CD4-positive, alpha-beta T cell treated with Interleukin-6 at 100 ng/mL for 8 hours (primary cell): ENCODE results near the gene ZSCAN30.
"Not testable (repeated sequence)": the region's sequence is repeated elsewhere in the genome, so short reads cannot be mapped to it uniquely, and the experiment has no call there.

Experiments used
- DNase-seq: peaks from one replicate; pipeline ENCODE4 v3.0.0-alpha.2; 2020; ENCODE audit warnings: mixed read lengths, low spot score

Gene ZSCAN30

DNA sequence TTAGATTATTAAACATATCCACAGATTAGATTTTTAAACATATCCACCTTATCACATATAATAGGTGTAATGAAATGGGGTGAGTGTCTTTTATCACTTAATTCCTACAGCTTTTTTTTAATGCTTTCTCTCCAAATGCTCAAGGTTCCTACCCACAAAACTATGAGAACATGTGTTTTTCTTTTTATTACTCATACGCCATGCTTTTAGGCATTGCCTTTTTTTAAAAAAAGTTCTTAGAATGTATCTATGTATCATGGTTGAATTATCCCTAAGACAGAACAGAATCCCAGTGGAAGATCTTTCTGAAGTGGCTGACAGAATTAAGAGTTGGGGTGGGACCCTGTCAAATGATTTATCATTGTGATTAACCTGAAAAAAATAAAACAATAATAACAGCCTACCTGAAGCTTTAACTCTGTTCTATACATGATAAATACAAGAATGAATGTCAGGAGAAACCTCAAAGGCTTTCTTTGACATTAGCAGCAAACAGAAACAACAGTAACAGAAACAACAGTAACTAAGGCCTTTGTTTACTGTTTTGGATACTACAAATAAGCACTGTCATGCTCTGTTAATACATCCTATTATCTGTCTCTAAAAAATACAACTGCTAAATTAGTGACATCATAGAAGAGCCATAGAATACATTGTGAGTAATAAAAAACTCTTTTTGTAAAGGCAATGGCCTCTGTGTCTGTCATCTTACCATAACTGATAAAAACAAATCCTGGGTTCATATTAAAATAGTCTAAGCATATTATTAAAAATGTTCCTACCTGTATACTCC, 53.3 kb downstream of the ZSCAN30 start:
- DNase-seq: no peak

DNA sequence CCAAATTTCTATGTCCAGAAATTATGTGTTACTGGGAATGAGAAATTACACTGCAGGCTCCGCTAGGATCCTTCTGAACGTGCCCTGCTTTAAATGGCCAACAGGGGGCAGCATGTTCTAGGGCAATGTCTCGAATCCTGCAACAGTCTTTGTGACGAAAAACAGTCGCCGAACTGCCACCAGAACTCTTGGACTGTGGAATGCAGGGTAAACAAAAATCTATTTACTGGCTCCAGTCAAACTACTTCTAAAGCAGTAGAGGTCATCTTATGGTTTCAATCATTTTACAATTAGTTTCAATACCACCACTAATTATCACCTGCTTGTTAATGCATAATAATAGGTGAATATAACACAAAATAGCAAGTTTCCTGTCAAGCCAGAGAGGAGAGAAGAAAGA, 59.0 kb downstream of the ZSCAN30 start:
- peak; percentile 78 for DNase-seq

GRCh38 chr18:35227254-35227653, 62.8 kb downstream of the ZSCAN30 start:
- DNase-seq: no peak

GRCh38 chr18:35223797-35224196, 66.2 kb downstream of the ZSCAN30 start:
- DNase-seq: no peak

GRCh38 chr18:35220424-35220823, 69.6 kb downstream of the ZSCAN30 start:
- DNase-seq: no peak

GRCh38 chr18:35219331-35219730, 70.7 kb downstream of the ZSCAN30 start:
- not testable (repeated sequence) for DNase-seq

DNA sequence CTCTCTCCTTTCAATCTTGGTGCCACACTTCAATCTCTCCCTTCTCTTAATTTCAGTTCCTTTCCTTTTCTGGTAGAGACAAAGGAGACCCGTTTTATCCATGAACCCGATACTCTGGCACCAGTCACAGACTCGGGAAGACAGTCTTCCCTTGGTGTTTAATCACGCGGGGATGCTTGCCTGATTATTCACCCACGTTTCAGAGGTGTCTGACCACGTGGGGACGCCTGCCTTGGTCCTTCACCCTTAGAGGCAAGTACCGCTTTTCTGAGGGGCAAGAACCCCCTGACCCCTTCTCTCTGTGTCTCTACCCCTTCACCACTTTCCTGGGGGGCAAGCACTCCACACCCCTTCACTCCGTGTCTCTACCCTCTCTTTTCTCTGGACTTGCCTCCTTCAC, 73.4 kb downstream of the ZSCAN30 start:
- not testable (repeated sequence) for DNase-seq

- DNase-seq: no peak
Measured at GRCh38 chr18:35215026-35215425, 75.0 kb downstream of the ZSCAN30 start.

DNA sequence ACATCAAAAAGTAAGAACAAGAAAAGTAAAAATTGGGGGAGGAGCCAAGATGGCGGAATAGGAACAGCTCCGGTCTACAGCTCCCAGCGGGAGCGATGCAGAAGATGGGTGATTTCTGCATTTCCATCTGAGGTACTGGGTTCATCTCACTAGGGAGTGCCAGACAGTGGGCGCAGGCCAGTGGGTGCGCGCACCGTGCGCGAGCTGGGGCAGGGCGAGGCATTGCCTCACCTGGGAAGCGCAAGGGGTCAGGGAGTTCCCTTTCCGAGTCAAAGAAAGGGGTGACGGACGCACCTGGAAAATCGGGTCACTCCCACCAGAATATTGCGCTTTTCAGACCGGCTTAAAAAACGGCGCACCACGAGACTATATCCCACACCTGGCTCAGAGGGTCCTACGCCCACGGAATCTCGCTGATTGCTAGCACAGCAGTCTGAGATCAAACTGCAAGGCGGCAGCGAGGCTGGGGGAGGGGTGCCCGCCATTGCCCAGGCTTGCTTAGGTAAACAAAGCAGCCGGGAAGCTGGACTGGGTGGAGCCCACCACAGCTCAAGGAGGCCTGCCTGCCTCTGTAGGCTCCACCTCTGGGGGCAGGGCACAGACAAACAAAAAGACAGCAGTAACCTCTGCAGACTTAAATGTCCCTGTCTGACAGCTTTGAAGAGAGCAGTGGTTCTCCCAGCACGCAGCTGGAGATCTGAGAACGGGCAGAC, 84.1 kb downstream of the ZSCAN30 start:
- DNase-seq: not testable (repeated sequence)

DNA sequence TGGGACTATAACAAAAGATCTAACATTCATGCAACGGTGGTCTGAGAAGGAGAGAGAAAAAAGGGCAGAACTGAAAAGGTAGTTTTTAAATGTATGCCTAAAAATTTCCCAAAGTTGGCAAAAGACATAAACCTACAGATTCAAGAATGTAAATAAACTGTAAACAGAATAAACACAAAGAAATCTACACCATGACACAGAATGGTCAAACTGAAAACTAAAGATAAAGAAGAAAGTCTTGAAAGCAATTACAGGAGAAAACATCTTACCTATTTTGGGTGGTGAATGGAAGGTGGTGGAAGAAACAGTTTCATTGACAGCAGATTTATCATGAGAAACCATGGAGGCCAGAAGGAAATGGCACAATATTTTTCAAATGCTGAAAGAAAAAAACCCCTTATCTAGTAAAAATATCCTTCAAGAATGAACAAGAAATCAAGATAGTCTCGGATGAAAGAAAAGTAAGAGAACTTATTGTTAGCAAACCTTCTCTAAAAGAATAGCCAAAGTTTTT, 84.8 kb downstream of the ZSCAN30 start:
- no peak for DNase-seq

DNA sequence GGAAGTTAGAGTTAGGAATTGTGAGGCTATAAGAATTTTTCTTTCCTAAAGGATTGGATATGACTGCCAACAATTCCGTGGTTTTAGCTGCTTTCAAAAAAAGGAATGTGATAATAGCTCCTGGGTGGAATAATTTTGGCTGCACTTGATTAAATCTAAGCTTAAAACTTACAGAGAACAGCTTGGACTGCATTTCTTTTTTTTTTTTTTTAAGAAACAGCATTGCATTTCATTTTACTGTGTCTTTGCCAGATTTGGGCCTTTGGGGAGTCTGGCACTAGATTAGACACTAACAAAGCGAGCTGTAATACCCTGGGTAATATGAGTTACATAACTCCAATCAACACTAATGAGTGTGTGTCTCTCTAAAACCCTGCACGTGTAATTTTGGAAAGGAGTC, 87.0 kb downstream of the ZSCAN30 start:
- DNase-seq: no peak

GRCh38 chr18:35201256-35201931, 88.6 kb downstream of the ZSCAN30 start:
- no peak for DNase-seq
